Nephron progenitor cell (in vitro differentiated cells): ENCODE results near the gene RFX8.
A peak's percentile ranks its signal among the peaks of the same experiment; 100 is the strongest.

Experiments
- DNase-seq: peaks from one replicate; pipeline ENCODE4 v3.0.0; 2021
- H3K27ac Mint-ChIP-seq: 2 replicates; pipeline ENCODE4 v1.8.0; 2021; ENCODE audit warnings: mild to moderate bottlenecking, moderate library complexity, mixed read lengths
- H3K27me3 Mint-ChIP-seq: 2 replicates; pipeline ENCODE4 v1.8.0; 2021; ENCODE audit warnings: mild to moderate bottlenecking, low read depth, mixed read lengths; ENCODE audit not compliant: poor library complexity
- H3K36me3 Mint-ChIP-seq: 2 replicates; pipeline ENCODE4 v1.8.0; 2021; ENCODE audit warnings: low read depth, mixed read lengths
- H3K4me1 Mint-ChIP-seq: 2 replicates; pipeline ENCODE4 v1.8.0; 2021; ENCODE audit warnings: mixed read lengths
- H3K4me3 Mint-ChIP-seq: 2 replicates; pipeline ENCODE4 v1.8.0; 2021; ENCODE audit warnings: mild to moderate bottlenecking, moderate library complexity, mixed read lengths
- H3K9me3 Mint-ChIP-seq: 2 replicates; pipeline ENCODE4 v1.8.0; 2021; ENCODE audit warnings: mild to moderate bottlenecking, moderate library complexity, mixed read lengths
- TF ChIP-seq, protein P1 (sequence below): fragments of 200-600 bp; sonication (generic); IDR thresholded peaks from 2 replicates; pipeline ENCODE4 v1.5.0; 2021; ENCODE audit warnings: antibody characterized with exemption

The RFX8 gene

GRCh38 chr2:101435001-101435862 lies 39.7 kb downstream of the RFX8 start:
- DNase-seq, result peak; percentile 60
- Mint-ChIP-seq H3K36me3 (no peaks in the 10 kb centered on the region), H3K9me3 (no peaks in the 10 kb centered on the region), H3K4me3 (peak overlapping the region; percentile 69), H3K27me3 (peaks cover 11% of the 10 kb centered on the region), H3K27ac (peak overlapping the region; percentile 15), H3K4me1 (peaks cover 20% of the 10 kb centered on the region)
- TF ChIP-seq, protein P1, sequence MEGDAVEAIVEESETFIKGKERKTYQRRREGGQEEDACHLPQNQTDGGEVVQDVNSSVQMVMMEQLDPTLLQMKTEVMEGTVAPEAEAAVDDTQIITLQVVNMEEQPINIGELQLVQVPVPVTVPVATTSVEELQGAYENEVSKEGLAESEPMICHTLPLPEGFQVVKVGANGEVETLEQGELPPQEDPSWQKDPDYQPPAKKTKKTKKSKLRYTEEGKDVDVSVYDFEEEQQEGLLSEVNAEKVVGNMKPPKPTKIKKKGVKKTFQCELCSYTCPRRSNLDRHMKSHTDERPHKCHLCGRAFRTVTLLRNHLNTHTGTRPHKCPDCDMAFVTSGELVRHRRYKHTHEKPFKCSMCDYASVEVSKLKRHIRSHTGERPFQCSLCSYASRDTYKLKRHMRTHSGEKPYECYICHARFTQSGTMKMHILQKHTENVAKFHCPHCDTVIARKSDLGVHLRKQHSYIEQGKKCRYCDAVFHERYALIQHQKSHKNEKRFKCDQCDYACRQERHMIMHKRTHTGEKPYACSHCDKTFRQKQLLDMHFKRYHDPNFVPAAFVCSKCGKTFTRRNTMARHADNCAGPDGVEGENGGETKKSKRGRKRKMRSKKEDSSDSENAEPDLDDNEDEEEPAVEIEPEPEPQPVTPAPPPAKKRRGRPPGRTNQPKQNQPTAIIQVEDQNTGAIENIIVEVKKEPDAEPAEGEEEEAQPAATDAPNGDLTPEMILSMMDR, result no peak

DNA sequence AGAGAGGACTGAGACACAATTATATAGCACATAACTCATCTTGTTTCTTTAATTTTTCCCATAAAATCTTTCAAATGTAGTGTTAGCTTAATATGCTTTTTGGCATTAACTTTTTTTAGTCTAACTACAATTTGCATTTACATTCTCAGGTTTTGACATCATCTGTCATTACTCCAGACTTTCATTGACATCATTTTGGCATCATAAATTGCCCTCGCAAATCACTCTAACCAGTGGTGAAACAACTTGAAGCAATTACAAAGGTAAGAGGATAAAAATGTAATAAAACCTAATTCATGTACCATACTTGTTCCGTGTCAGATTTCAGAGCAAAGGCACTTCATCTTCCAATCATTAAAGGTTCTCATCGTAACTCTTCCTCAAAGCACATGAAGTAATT lies 41.4 kb downstream of the RFX8 start:
- TF ChIP-seq, protein P1, result no peak
- H3K27ac Mint-ChIP-seq, result no peak overlapping the region
- H3K4me1 Mint-ChIP-seq, result peaks cover 14% of the 10 kb centered on the region
- no peaks in the 10 kb centered on the region for H3K36me3 Mint-ChIP-seq
- H3K9me3 Mint-ChIP-seq, result no peaks in the 10 kb centered on the region
- no peak for DNase-seq
- H3K4me3 Mint-ChIP-seq, result no peak overlapping the region
- H3K27me3 Mint-ChIP-seq, result peaks cover 8% of the 10 kb centered on the region

- no peak for DNase-seq
- no peak overlapping the region for H3K4me3 Mint-ChIP-seq
- no peaks in the 10 kb centered on the region for H3K36me3 Mint-ChIP-seq
- no peaks in the 10 kb centered on the region for H3K9me3 Mint-ChIP-seq
- peaks cover 14% of the 10 kb centered on the region for H3K4me1 Mint-ChIP-seq
- no peak overlapping the region for H3K27ac Mint-ChIP-seq
- H3K27me3 Mint-ChIP-seq, result peaks cover 11% of the 10 kb centered on the region
- TF ChIP-seq, protein P1, result no peak
Measured at GRCh38 chr2:101432411-101433181, 42.3 kb downstream of the RFX8 start.

GRCh38 chr2:101431486-101431885 lies 43.4 kb downstream of the RFX8 start:
- no peak overlapping the region for H3K4me3 Mint-ChIP-seq
- DNase-seq, result no peak
- peaks cover 14% of the 10 kb centered on the region for H3K4me1 Mint-ChIP-seq
- H3K9me3 Mint-ChIP-seq, result no peaks in the 10 kb centered on the region
- no peaks in the 10 kb centered on the region for H3K36me3 Mint-ChIP-seq
- H3K27me3 Mint-ChIP-seq, result peaks cover 9% of the 10 kb centered on the region
- TF ChIP-seq, protein P1, result no peak
- H3K27ac Mint-ChIP-seq, result no peak overlapping the region

GRCh38 chr2:101430156-101430555 lies 44.8 kb downstream of the RFX8 start:
- Mint-ChIP-seq H3K27ac (no peak overlapping the region), H3K4me1 (peaks cover 10% of the 10 kb centered on the region), H3K4me3 (no peak overlapping the region), H3K9me3 (no peaks in the 10 kb centered on the region), H3K36me3 (no peaks in the 10 kb centered on the region), H3K27me3 (peaks cover 10% of the 10 kb centered on the region)
- DNase-seq, result no peak
- TF ChIP-seq, protein P1, result no peak
